T-helper 1 cell treated with Interleukin-12 subunit alpha and Interleukin-12 subunit beta and Interleukin-4 antibody, amounts not matched to agents 30 μg/mL and 1 μg/mL, for 36 hours (primary cell): ENCODE data around the gene RIC8B.

ENCODE experiments used
- H3K27ac Mint-ChIP-seq: one replicate; pipeline ENCODE4 v1.8.0; 2021; ENCODE audit warnings: mild to moderate bottlenecking, mixed read lengths
- H3K27me3 Mint-ChIP-seq: one replicate; pipeline ENCODE4 v1.8.0; 2021; ENCODE audit warnings: low read depth, mixed read lengths
- H3K36me3 Mint-ChIP-seq: one replicate; pipeline ENCODE4 v1.8.0; 2021; ENCODE audit warnings: low read depth, mixed read lengths
- H3K4me1 Mint-ChIP-seq: one replicate; pipeline ENCODE4 v1.8.0; 2021; ENCODE audit warnings: low read depth, mixed read lengths
- H3K4me3 Mint-ChIP-seq: one replicate; pipeline ENCODE4 v1.8.0; 2021; ENCODE audit warnings: mild to moderate bottlenecking, moderate library complexity, mixed read lengths
- H3K9me3 Mint-ChIP-seq: one replicate; pipeline ENCODE4 v1.8.0; 2021; ENCODE audit warnings: mixed read lengths

RIC8B gene

DNA sequence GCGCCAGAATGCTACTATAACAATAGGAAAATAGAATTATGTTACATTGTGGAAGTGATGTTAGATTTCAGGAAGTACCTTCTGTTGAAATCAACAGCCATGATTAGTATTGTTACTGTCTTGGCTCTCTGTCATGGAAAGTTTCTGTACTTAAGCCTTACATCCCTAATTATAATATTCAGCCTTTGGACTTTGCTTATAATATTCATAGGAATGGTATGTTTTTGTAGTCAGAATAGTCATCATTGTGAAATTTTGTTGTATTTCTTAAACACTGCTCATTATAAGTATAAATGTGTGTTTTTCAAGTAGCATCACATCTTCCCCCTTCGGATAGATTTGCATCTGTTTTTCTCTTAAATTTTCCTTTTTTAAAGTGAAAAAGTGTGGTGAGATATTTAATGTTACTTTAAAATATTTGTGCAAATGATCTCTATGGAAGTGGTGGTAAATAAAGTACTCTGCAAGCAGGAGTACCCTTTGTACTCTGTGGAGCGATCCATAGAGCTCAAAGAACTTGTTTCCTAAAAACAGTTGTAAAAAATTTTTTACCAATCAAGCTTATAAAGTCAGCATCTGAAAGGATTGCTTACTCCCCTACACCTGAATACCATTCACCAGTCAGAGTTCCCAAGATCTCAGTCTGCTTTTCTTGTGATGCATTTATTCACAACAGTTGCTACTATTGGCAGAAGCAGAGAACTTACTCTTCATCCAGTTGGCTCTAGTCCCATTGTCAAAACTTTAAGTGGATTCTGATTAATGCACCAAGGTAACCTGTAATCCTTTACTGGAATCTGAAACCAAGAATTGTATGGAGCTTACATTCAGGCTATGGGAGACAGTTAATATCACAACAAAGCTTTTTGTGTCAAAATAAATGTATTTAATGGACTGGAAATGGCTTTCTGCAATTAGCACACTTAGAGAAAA is 87.8 kb downstream of the RIC8B start:
- H3K4me3 Mint-ChIP-seq = no peak overlapping the region
- no peaks in the 10 kb centered on the region for H3K4me1 Mint-ChIP-seq
- H3K27me3 Mint-ChIP-seq = no peaks in the 10 kb centered on the region
- H3K27ac Mint-ChIP-seq = no peak overlapping the region
- peaks cover 23% of the 10 kb centered on the region for H3K36me3 Mint-ChIP-seq
- no peaks in the 10 kb centered on the region for H3K9me3 Mint-ChIP-seq

DNA sequence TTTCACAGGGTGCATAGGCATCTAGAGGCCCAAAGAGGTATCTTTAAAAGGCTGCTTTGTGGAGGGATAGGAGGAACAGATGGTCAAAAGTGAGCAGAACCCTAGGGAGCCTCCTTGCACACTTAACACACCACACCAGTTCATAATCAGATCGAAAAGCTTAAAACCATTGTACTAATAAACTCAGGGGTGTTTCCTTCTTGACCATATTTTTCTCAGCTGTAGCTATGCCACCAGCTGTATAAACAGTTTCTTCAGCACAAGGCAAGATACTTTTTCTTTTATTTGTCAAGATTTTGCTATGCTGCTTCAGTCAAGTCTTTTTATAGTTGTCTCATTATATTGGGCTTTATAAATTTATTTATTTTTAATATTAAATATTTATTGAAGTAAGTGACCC is 88.7 kb downstream of the RIC8B start:
- H3K4me3 Mint-ChIP-seq = no peak overlapping the region
- H3K9me3 Mint-ChIP-seq = no peaks in the 10 kb centered on the region
- no peaks in the 10 kb centered on the region for H3K27me3 Mint-ChIP-seq
- H3K36me3 Mint-ChIP-seq = peaks cover 25% of the 10 kb centered on the region
- no peaks in the 10 kb centered on the region for H3K4me1 Mint-ChIP-seq
- H3K27ac Mint-ChIP-seq = no peak overlapping the region

DNA sequence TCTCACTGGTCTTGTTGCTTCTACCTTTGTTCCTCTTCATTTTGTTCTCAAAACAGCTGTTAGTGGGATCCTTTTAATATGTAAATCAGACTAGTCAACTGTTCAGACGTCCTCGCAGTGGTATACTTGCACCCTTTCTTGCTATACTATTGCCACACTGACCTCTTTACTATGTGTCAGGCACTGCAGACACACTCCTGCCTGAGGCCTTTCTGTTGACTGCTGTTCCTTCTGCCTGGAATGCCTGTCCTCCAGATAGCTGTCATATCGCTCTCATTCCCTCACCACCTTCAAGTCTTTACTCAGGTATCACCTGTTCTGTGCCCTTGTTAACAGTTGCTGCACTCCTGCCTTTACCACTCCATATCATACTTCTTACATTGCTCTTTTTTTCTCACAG is 91.2 kb downstream of the RIC8B start:
- Mint-ChIP-seq H3K36me3 (peaks cover 18% of the 10 kb centered on the region), H3K4me1 (no peaks in the 10 kb centered on the region), H3K4me3 (no peak overlapping the region), H3K27me3 (no peaks in the 10 kb centered on the region), H3K9me3 (no peaks in the 10 kb centered on the region), H3K27ac (no peak overlapping the region)

DNA sequence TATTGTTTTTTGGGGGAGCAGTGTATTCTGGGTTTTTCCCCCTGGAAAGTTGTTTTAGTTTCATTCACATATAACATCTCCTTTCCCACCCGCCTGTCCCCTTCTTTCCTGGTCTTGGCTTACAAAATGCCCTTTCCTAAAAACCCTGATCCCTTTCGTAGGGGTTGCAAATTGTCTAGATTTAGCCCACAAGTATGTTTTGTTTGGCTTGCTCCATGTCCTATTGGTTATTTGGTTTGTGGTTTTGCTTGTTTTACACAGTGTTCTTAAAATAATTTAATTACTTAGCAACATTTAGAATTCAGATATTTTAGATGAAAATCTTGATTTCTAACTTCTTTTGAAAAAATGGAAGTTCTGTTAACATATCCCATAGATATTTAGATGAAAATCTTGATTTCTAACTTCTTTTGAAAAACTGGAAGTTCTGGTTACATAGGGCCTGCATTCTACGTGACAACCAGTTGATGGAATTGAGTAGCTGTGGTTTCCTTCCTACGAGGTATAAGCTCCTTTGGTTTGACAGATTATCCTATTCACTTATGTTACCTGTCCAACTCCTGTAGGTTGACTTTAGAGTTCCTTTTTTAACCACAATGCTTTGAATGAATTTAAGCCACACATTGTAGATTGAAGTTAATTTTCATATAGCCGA is 92.1 kb downstream of the RIC8B start:
- no peak overlapping the region for H3K4me3 Mint-ChIP-seq
- H3K36me3 Mint-ChIP-seq = peaks cover 17% of the 10 kb centered on the region
- H3K9me3 Mint-ChIP-seq = no peaks in the 10 kb centered on the region
- no peak overlapping the region for H3K27ac Mint-ChIP-seq
- H3K4me1 Mint-ChIP-seq = no peaks in the 10 kb centered on the region
- no peaks in the 10 kb centered on the region for H3K27me3 Mint-ChIP-seq

DNA sequence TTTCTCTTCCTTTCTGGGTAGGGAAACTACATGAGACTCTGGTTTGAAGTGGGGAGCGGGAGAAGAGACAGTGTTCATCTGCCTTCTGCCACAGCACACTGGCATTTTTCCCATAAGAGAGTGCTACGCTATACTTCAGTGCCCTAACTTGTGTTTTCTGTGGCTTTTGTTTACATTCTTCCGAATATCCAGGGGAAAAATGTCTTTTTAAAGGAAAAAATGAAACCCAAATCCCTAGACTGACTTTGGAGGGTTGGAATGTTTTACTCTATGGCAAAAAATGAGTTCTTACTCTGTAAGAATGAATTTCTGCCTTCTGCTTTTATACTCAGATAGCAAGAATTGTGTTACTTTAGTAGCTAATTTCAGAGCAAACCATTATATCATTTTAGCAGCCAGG is 93.2 kb downstream of the RIC8B start:
- Mint-ChIP-seq H3K27ac (no peak overlapping the region), H3K27me3 (no peaks in the 10 kb centered on the region), H3K4me3 (no peak overlapping the region), H3K36me3 (peaks cover 19% of the 10 kb centered on the region), H3K9me3 (no peaks in the 10 kb centered on the region), H3K4me1 (no peaks in the 10 kb centered on the region)

DNA sequence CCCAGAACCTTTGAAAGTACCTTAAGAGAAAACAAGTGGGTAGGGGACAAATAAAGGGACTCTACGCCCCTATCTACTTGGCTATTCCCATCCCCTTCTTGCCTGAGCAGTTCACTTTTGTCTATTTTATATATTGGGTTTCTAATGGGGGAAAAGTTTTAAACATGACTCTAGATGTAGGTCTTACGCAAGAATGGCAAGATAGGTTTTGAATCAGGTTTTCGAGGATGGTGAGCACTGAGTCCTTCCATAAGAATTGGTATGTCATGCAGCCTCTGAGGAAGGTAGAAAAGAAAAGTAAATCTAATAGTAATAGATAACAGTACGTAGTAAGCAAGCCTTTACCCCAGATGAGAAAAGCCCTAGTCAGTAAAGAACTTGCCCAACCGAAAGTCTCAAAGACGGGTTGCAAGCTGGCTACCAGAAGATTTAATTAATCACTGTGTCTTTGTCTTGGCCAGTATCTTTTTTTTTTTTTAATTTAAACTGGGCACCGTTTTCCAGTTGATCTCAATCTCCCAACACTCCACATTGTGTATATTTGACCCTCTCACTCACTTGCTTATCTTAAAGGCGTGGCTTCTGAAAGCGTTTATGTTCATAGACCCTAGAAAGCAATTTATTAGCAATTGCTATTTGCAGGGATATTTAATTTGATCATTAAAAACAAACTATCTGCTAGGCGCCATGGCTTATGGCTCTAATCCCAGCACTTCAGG is 94.7 kb downstream of the RIC8B start:
- no peaks in the 10 kb centered on the region for H3K4me1 Mint-ChIP-seq
- H3K27ac Mint-ChIP-seq = no peak overlapping the region
- no peak overlapping the region for H3K4me3 Mint-ChIP-seq
- no peaks in the 10 kb centered on the region for H3K9me3 Mint-ChIP-seq
- H3K36me3 Mint-ChIP-seq = peaks cover 19% of the 10 kb centered on the region
- H3K27me3 Mint-ChIP-seq = no peaks in the 10 kb centered on the region

DNA sequence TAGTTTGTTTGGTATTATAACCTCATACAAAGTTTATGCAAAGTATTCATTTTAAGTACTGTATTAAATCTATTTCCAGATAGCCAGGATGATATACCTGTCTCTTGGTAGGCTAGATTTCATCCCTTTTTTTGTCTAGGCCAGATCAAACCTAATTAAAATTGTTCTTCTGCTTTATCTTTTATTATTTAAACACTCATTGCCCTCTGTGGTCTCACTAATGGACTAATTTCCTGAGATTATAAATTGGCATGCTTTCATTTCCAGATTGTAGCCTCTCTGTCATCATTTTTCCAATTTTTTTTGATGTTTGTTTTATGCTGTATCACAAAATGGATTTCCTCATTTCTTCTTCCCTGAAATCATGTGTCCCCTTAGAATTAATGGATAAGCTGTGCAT is 95.6 kb downstream of the RIC8B start:
- H3K4me3 Mint-ChIP-seq = no peak overlapping the region

DNA sequence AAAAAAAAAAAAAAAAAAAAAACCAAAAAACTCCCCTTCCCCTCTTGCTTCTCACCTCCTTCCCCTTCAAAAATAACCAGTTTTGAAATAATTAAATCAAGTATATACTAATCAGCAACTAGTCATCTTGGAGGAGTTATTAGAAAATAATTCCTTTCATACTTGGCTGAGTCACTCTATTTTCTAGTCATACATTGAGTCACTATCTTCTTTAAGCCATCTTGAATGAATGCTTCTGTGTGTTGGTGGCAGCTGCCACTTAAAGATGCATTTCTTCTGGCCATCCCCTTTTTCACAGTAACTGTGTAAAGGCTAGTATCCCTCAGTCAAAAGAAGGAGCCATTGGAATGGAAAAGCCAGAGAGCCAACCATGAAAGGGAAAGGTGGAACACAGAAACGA is 97.0 kb downstream of the RIC8B start:
- no peak overlapping the region for H3K4me3 Mint-ChIP-seq
- H3K27me3 Mint-ChIP-seq = no peaks in the 10 kb centered on the region
- no peak overlapping the region for H3K27ac Mint-ChIP-seq
- H3K9me3 Mint-ChIP-seq = no peaks in the 10 kb centered on the region
- no peaks in the 10 kb centered on the region for H3K4me1 Mint-ChIP-seq
- H3K36me3 Mint-ChIP-seq = peaks cover 16% of the 10 kb centered on the region

More for the DNA sequence above, 95.6 kb downstream of the RIC8B start:
- Mint-ChIP-seq H3K27me3 (no peaks in the 10 kb centered on the region), H3K27ac (no peak overlapping the region), H3K9me3 (no peaks in the 10 kb centered on the region), H3K36me3 (peaks cover 16% of the 10 kb centered on the region), H3K4me1 (no peaks in the 10 kb centered on the region)

DNA sequence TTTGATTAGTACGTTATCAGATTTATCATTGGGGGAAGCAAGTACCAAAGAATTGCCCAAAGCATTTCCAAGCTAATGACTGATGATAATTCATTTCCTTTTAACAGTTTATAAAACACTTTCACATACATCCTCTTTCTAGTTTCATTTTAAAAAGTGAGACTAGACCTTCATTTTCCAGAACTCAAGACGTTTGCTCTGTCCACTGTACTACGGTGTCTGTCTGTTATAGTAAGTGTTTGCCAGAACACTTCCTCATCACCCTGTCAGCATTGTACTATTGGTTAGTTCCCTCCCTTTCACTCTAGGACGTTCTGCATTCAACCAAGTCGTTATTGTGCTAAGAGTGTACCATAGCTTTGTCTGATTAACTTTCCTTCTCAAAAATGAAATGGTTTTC is 99.5 kb downstream of the RIC8B start:
- Mint-ChIP-seq H3K4me1 (no peaks in the 10 kb centered on the region), H3K36me3 (peaks cover 9% of the 10 kb centered on the region), H3K9me3 (no peaks in the 10 kb centered on the region), H3K4me3 (no peak overlapping the region), H3K27me3 (no peaks in the 10 kb centered on the region), H3K27ac (no peak overlapping the region)

DNA sequence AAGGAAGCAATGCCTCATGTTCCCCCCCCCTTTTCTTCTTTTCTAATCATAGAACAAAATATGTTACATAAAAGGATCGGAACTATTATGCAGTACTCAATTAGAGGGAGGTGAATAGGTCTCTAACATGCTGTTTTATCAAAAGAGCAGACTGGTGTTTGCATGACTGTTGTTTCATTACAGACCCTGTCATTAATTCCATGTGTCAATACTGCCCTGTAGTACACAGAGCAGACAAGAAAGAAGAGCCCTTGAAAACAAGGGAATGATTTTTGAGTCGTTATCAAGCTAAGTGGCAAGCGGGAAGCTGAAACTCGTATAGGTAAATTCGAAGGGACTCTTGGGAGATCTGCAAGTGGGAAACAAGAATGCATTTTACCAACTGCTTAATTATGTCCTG is 104.3 kb downstream of the RIC8B start:
- Mint-ChIP-seq H3K4me3 (no peak overlapping the region), H3K9me3 (no peaks in the 10 kb centered on the region), H3K4me1 (no peaks in the 10 kb centered on the region), H3K36me3 (peaks cover 13% of the 10 kb centered on the region), H3K27me3 (no peaks in the 10 kb centered on the region), H3K27ac (no peak overlapping the region)

DNA sequence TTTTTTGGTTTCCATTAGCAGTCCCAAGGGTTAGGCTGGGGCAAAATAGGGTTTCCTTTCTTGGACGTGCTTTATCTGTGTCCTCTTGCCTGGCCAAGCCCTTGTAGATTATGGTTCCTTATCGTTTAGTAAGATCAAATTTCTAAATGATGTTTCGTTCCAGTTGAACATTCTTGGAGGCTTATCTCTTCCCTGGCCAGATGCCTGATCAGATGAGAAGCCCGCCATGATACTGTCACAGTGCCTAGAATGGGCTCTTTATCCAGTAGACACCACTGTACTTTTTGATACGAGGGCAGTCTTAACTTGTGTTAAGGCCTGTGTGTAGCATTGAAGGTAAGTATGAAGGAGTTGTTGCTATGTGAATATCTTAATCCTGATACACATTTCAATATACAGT is 105.1 kb downstream of the RIC8B start:
- Mint-ChIP-seq H3K4me3 (no peak overlapping the region), H3K27me3 (no peaks in the 10 kb centered on the region), H3K36me3 (peaks cover 13% of the 10 kb centered on the region), H3K9me3 (no peaks in the 10 kb centered on the region), H3K27ac (no peak overlapping the region), H3K4me1 (no peaks in the 10 kb centered on the region)

DNA sequence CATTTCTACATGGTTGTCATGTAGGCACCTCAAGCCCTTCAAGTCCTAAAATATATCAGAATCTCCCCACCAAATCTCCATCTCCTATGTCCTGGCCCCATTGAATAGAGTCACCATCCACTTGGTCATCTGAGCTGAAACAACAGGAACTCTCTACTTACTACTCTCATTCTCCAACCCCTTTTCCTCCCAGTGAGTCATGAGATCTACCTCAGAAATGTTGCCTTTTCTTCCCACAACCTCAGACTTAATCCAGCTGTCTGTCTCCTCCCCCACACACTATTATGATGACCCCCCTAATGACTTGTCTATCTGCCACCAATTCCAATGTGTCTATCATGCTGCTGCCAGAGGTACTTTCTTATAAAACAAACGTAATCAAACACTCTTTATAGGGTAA is 108.9 kb downstream of the RIC8B start:
- H3K9me3 Mint-ChIP-seq = no peaks in the 10 kb centered on the region
- no peaks in the 10 kb centered on the region for H3K4me1 Mint-ChIP-seq
- H3K36me3 Mint-ChIP-seq = peaks cover 19% of the 10 kb centered on the region
- no peaks in the 10 kb centered on the region for H3K27me3 Mint-ChIP-seq
- no peak overlapping the region for H3K4me3 Mint-ChIP-seq
- H3K27ac Mint-ChIP-seq = no peak overlapping the region

DNA sequence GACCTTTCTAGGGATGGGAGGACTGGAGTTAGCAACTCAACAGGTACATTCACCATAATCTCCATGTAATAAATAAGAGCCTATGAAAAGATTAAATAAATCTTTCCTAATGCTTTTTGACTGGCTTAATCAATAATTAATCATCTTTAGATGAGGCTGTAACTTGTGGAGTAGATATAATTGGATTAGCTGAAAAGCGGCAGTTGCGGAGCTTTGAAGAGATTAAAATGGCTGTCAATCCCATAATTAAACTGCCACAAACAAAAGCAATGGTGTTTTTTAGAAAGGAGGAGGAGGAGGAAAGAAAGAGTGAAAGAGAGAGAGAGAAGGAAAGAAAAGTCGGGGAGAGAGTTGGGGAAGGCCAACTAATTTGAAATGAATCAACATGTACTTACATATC is 110.5 kb downstream of the RIC8B start:
- H3K27ac Mint-ChIP-seq = no peak overlapping the region
- H3K36me3 Mint-ChIP-seq = peaks cover 18% of the 10 kb centered on the region
- no peaks in the 10 kb centered on the region for H3K4me1 Mint-ChIP-seq
- H3K4me3 Mint-ChIP-seq = no peak overlapping the region
- H3K27me3 Mint-ChIP-seq = no peaks in the 10 kb centered on the region
- no peaks in the 10 kb centered on the region for H3K9me3 Mint-ChIP-seq

DNA sequence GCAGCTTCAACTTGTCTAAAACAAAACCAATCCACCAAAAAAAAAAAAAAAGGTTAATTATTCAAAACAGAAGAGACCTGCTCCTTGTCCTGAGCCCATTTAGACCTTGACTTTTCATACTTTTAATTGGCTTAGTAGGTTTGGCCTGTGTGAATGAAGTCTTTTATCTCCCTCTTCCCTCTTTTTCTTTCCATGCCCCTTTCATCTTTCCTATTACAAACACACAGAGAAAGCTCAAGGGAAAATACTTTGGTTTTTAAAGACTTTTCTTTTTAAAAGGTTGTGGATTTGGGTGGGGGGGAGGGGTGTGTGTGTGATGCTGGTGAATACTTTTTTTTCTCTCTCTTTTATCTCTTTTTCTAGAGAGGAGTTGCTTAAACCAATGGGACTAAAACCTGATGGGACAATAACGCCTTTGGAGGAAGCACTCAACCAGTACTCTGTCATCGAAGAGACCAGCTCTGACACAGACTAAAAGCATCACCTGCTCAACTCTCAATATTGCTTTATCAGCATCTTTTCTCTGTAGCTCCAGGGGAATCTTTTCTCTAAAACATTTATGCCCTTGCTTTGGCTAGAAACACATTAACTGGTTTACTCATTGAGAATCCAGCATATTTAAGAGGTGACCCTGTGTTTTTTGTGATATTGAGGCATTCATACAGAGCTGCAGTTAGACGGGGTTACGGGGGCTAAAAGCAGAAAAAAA is 111.2 kb downstream of the RIC8B start:
- peaks cover 17% of the 10 kb centered on the region for H3K36me3 Mint-ChIP-seq
- H3K27ac Mint-ChIP-seq = no peak overlapping the region
- H3K9me3 Mint-ChIP-seq = no peaks in the 10 kb centered on the region
- no peaks in the 10 kb centered on the region for H3K27me3 Mint-ChIP-seq
- H3K4me3 Mint-ChIP-seq = no peak overlapping the region
- H3K4me1 Mint-ChIP-seq = no peaks in the 10 kb centered on the region
